GM12878 (cell line): Measurements from ENCODE around the gene AJM1. TPM values are rescaled to one million over a fixed set of nuclear protein-coding genes. Genes with fewer than 3 reads are reported as not detected.

ENCODE experiments used
- ATF3 ChIP-seq: IDR thresholded peaks from 2 replicates; pipeline ENCODE4 v1.6.1; 2011; ENCODE audit warnings: low read depth, mild to moderate bottlenecking, low read length, moderate library complexity, borderline replicate concordance; ENCODE audit errors: extremely low read depth
- ATF7 ChIP-seq: fragments of 450-650 bp; IDR thresholded peaks from 2 replicates; pipeline ENCODE4 v1.6.1; 2016; ENCODE audit warnings: low read depth, mild to moderate bottlenecking
- CHD2 ChIP-seq: IDR thresholded peaks from 2 replicates; pipeline ENCODE4 v1.6.1; 2011; ENCODE audit warnings: low read depth, low read length, improper control_type of control experiment, borderline replicate concordance
- DPF2 ChIP-seq: fragments of 450-650 bp; IDR thresholded peaks from 2 replicates; pipeline ENCODE4 v1.6.1; 2017; ENCODE audit warnings: mild to moderate bottlenecking
- E4F1 ChIP-seq: fragments of 450-650 bp; IDR thresholded peaks from 2 replicates; pipeline ENCODE4 v1.6.1; 2018; ENCODE audit warnings: borderline replicate concordance, mild to moderate bottlenecking; ENCODE audit not compliant: partially characterized antibody
- EGR1 ChIP-seq, 2 experiments: IDR thresholded peaks; 1 replicate in 1 of 2; 2 replicates in 1 of 2; pipeline ENCODE4 v1.6.1; 2011 to 2012; ENCODE audit warnings: low read depth in 2 of 2, low read length in 2 of 2, borderline replicate concordance in 1 of 2, mild to moderate bottlenecking in 1 of 2, moderate library complexity in 1 of 2
- ELK1 ChIP-seq: IDR thresholded peaks from 2 replicates; pipeline ENCODE4 v1.6.1; 2012; ENCODE audit warnings: low read depth, low read length, improper control_type of control experiment
- ESRRA ChIP-seq: IDR thresholded peaks from 2 replicates; pipeline ENCODE4 v1.6.1; 2012; ENCODE audit warnings: mild to moderate bottlenecking, low read length, improper control_type of control experiment
- FOS ChIP-seq: IDR thresholded peaks from 3 replicates; pipeline ENCODE4 v1.6.1; 2011; ENCODE audit warnings: borderline replicate concordance; ENCODE audit not compliant: insufficient read length; ENCODE audit errors: extremely low read depth
- FOXM1 ChIP-seq: IDR thresholded peaks from 2 replicates; pipeline ENCODE4 v1.6.1; 2012; ENCODE audit warnings: low read depth, mild to moderate bottlenecking, inconsistent platforms, low read length, moderate library complexity
- HSF1 ChIP-seq: fragments of 150-350 bp; IDR thresholded peaks from 2 replicates; pipeline ENCODE4 v1.6.1; 2014; ENCODE audit warnings: mild to moderate bottlenecking, low read depth, low read length
- MTA3 ChIP-seq: IDR thresholded peaks from 2 replicates; pipeline ENCODE4 v1.6.1; 2012; ENCODE audit warnings: low read length, inconsistent platforms, borderline replicate concordance
- NKRF ChIP-seq: fragments of 450-650 bp; conservative IDR thresholded peaks from 2 replicates; pipeline ENCODE4 v1.6.1; 2017; ENCODE audit warnings: mild to moderate bottlenecking, moderate library complexity
- NR2C1 ChIP-seq: fragments of 450-650 bp; IDR thresholded peaks from 2 replicates; pipeline ENCODE4 v1.6.1; 2017; ENCODE audit warnings: antibody characterized with exemption, mild to moderate bottlenecking, moderate library complexity
- RCOR1 ChIP-seq: conservative IDR thresholded peaks from 2 replicates; pipeline ENCODE4 v1.6.1; 2012; ENCODE audit warnings: low read depth, low read length, improper control_type of control experiment
- SP1 ChIP-seq: IDR thresholded peaks from one replicate; pipeline ENCODE4 v1.6.1; 2011; ENCODE audit warnings: low read depth, low read length
- YY1 ChIP-seq: IDR thresholded peaks from 2 replicates; pipeline ENCODE4 v1.6.1; 2011; ENCODE audit warnings: low read depth, mild to moderate bottlenecking, low read length
- ZBED1 ChIP-seq: IDR thresholded peaks from 2 replicates; pipeline ENCODE4 v1.6.1; 2016; ENCODE audit warnings: borderline replicate concordance
- ZBTB33 ChIP-seq: fragments of 450-650 bp; IDR thresholded peaks from 2 replicates; pipeline ENCODE4 v1.6.1; 2017; ENCODE audit warnings: mild to moderate bottlenecking
- ZNF24 ChIP-seq: fragments of 450-650 bp; IDR thresholded peaks from 2 replicates; pipeline ENCODE4 v1.6.1; 2017; ENCODE audit warnings: antibody characterized with exemption, mild to moderate bottlenecking
- polyA plus RNA-seq, 11 experiments: library from polyadenylated mRNA; depleted of rRNA in 4 of 11; unstranded in 6 of 11; stranded (reverse) in 5 of 11; fragments of >200 nt; fragmentation: Nextera tagmentation in 4 of 11; fragmentation: Illumina TruSeq in 1 of 11; extraction: Ambion mirVana in 4 of 11; extraction: Trizol in 1 of 11; gene quantifications; 1 replicate in 1 of 11; 2 replicates in 10 of 11; pipeline versions ENCODE4 v1.2.1 to v1.2.3, GENCODE V29; 2011 to 2016; ENCODE audit warnings: inconsistent platforms in 2 of 11, missing spikeins in 2 of 11, low read depth in 1 of 11
- total RNA-seq, 4 experiments: library from RNA; depleted of rRNA in 3 of 4; stranded (reverse); fragments of >200 nt in 3 of 4; fragmentation: Illumina TruSeq in 1 of 4; extraction: Trizol in 1 of 4; gene quantifications; 2 replicates each; pipeline versions ENCODE4 v1.2.1 to v1.2.3, GENCODE V29; 2013 to 2021

AJM1 gene
- total and polyA plus RNA-seq, 10 of the 15 experiments (the other 5 are each of a cell fraction or from before 2014, with no cell fraction given): 0.06 to 2.5 (median 1.0) TPM; not detected in 2

GRCh38 chr9:136885950-136886578 lies 43.8 kb downstream of the AJM1 start, which contains the start of gene TRAF2 (continued):
- TF ChIP-seq HSF1: 0 out of 2 replicates have a peak, but pooled peaks have one; percentile 51
- TF ChIP-seq RCOR1: 0 out of 2 replicates have a peak, but pooled peaks have one; percentile 57
- no peak; a peak in 1 of 3 replicates for TF ChIP-seq EGR1 (IDR thresholded peaks at IDR 0.05; ENCODE audit: borderline replicate concordance in 1 of 2, low read depth in 2 of 2, low read length in 2 of 2)
- no peak for TF ChIP-seq MTA3
- TF ChIP-seq ZBTB33: no peak
- peak; percentile 100 for TF ChIP-seq DPF2
- TF ChIP-seq SP1: peak; percentile 100
- no peak for TF ChIP-seq NR2C1
- TF ChIP-seq YY1: peak; percentile 27; the same call in 1 of the 2 replicates
- TF ChIP-seq ELK1: no peak
- no peak for TF ChIP-seq FOXM1
- TF ChIP-seq ATF7: no peak
- peak; percentile 94 for TF ChIP-seq NKRF
- peak; percentile 100 for TF ChIP-seq FOS
- 0 out of 2 replicates have a peak, but pooled peaks have one; percentile 9 for TF ChIP-seq ZNF24
- TF ChIP-seq ATF3: no peak
- no peak for TF ChIP-seq ZBED1
- 0 out of 2 replicates have a peak, but pooled peaks have one; percentile 45 for TF ChIP-seq ESRRA
- peak; percentile 19 for TF ChIP-seq E4F1
- TF ChIP-seq CHD2: peak; percentile 98
